GM19468 (cell line): ENCODE results near the gene FAXDC2.
"Not testable (repeated sequence)": the region's sequence is repeated elsewhere in the genome, so short reads cannot be mapped to it uniquely, and the experiment has no call there.

Experiments
- ATAC-seq: cut with Tn5 transposase; IDR thresholded peaks from one replicate; pipeline ENCODE4 v1.9.1; 2021; ENCODE audit warnings: mild to moderate bottlenecking, moderate library complexity, moderate number of reproducible peaks; ENCODE audit not compliant: unreplicated experiment; ENCODE audit errors: extremely low read depth

The FAXDC2 gene

DNA sequence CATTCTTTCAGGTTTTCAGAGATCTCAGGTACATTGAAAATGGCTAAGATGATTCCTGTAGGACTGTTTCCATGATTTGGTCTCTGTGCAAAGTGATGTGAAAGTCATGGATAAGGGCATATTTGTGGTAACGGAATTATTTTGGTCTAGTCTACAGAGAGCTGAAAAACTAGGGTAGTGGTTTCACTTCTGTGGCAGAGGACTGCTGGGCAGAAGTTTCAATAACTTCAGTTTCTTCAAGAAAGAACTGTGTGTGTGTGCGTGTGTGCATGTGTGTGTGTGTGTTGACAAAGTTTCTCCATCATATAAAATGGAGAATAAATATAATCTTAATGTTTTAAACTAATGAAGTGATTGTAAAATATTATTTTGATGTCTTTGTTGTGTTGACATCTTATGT lies 12.4 kb upstream of the FAXDC2 start:
- no peak for ATAC-seq

GRCh38 chr5:154861946-154862345 lies 11.5 kb upstream of the FAXDC2 start:
- ATAC-seq: no peak

- ATAC-seq: no peak
These were observed 10.4 kb upstream of the FAXDC2 start for GRCh38 chr5:154860765-154861164.

DNA sequence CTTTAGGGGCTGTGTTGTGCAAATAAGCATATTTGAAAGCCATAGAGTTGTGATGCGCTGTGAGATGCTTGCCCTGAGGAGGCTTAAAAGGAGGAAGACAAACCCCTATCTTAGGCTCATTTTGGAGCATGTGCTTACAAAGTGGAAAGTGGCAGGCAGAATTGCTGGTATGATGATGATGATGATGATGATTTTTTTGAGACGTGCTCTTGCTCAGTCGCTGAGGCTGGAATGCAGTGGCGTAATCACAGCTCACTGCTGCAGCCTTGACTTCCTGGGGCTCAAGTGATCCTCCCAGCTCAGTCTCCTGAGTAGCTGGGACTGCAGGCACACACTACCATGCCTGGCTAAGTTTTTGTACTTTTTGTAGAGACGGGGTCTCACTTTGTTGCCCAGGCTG lies 9.7 kb upstream of the FAXDC2 start:
- no peak for ATAC-seq

DNA sequence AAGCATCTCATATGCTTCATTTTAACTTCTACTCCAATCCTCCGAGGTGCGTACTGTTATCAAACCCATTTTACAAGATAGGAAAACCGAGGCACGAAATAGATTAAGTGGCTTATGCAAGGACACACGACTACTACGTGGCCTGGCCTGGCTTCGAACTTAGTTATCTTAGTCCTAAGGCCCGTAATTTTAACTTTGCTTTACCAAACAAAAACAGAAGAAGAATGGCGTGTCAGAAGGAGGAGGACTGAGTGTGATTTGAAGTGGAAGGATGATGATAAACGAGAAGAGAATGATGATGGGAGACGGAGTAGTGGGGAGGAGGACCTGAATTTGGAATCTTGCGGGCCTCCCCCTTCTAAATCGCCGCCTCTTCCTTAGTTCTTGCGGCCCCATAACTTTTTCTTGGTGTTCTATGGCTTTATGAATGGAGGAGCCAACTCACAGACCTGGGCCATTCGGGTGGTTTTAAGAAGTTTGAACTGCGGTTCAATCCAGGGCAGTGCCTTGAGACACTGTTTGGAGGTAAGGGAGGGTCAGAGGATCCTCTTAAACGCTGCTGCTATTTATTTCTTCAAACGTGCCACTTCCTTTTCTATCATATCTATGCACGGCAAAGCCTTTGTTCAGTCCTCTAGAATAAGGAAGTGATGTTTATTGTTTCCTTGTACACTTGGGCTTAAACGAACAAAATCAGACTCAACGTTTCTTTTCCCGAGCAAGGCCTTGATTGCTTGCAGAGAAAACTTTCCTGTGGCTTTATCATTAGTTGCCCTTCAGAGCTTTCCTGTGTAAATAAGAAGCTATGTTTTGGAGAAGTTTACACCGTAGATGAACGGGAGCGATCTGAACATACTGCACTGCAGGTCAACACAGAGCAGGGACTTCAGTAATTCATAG lies 8.8 kb upstream of the FAXDC2 start:
- no peak for ATAC-seq

GRCh38 chr5:154858297-154858971 lies 8.0 kb upstream of the FAXDC2 start, which contains the start of gene CNOT8:
Gene CNOT8, plus strand, starts transcription at chr5:154858627. Its CDS starts 4,652 bp downstream, at chr5:154863279.
- peak; percentile 59 for ATAC-seq

- ATAC-seq: peak; percentile 42
These were observed 7.3 kb upstream of the FAXDC2 start for GRCh38 chr5:154857530-154858296.

DNA sequence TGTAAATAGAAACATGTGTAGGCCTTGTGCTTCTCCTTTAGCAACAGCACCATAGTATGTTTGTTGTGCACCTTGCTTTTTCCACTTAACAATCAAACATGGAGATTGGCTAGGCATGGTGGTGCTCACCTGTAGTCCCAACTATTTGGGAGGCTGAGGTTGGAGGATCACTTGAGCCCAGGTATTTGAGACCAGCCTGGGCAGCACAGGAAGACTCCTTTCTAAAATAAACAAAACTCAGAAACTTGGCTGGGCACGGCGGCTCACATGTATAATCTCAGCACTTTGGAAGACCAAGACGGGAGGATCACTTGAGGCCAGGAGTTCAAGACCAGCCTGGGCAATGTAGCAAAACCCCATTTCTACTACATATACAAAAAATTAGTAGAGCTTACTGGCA lies 948 bp upstream of the FAXDC2 start:
- ATAC-seq: no peak

DNA sequence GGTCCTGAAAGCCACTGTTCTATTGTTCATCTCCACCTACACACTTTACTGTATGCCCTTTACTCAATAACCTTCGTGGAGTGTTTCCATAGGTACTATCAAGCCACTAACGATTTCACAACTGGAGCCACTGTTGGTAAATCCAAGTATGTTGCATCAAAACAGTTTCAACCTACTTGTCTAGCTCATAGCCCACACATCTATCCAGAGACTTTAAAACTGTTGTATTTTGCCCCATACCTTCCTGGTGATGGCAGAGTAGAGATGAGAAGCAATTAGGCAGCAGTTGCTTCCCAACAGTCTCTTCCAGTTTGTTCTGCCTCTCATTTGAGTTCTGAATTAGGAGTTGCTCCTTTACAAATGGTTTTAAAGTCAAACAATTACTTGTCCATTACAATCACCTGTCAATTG lies 607 bp downstream of the FAXDC2 start:
- no peak for ATAC-seq

DNA sequence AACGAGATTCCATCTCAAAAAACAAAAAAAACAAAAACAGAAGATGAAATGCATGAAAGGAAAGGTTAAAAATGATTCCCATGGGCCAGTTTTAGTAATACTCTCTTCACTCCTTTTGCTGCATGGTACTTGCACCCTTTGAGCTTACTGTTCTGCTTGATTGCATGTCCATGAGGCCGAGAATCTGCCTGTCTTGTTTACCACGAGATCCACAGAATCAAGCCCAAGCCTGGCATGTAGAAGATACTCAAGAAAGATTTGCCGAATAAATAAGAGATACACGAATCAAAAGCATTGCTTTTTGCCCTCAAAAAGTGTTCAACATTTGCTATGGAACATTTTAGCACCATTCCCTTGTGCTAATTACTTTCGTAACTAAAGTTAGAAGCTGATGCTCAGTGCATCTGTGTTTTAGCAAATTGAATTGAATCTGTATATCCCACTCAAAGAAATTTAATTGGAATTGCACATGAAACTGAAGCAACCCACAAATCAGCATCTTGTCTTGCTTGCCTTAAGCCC lies 1.1 kb downstream of the FAXDC2 start:
- no peak for ATAC-seq

- ATAC-seq: no peak
These were observed 5.6 kb downstream of the FAXDC2 start for GRCh38 chr5:154844809-154845208.

GRCh38 chr5:154842689-154843530 lies 7.5 kb downstream of the FAXDC2 start:
- ATAC-seq: no peak

DNA sequence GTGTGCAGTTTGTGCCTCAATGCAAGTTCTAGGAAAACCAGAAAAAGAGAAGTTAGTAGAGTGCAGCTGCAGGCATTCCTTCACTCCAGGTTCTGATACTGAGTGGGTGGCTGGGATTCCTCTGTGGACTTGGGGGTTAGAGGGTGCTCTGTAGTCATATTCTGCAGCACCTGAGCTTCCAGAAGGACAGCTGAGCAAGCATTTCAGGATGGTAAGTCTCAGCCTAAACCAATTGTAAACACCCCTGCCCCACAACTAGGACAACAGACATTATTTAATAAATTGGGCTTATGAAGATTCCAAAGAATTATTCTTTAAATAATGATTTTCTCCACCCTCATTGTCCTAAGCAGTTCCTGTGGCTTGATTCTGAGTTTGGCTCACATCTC lies 9.1 kb downstream of the FAXDC2 start:
- no peak for ATAC-seq

GRCh38 chr5:154840435-154841272 lies 9.7 kb downstream of the FAXDC2 start:
- ATAC-seq: no peak

- ATAC-seq: no peak
These were observed 13.1 kb downstream of the FAXDC2 start for GRCh38 chr5:154837009-154837901.

- ATAC-seq: no peak
These were observed 14.2 kb downstream of the FAXDC2 start for GRCh38 chr5:154836225-154836624.

GRCh38 chr5:154835701-154836052 lies 14.7 kb downstream of the FAXDC2 start:
- not testable (repeated sequence) for ATAC-seq

DNA sequence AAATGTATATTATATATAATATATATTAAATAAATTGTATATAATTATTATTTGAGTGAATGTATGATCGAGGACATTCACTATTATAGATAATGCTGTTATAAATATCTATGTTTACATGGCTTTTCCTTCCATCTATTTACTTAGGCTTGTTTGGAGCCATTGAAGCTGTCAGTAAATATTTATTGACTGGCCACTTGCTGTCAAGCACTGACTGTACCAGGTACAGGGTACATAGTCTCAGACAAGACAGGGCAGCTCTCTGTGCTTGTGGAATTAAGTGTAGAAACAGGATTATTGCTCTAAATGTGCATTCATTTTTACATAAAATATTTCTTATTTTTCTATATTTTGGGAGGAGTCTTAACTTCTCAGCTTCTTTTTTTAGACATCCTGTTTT lies 16.4 kb downstream of the FAXDC2 start:
- no peak for ATAC-seq
